Measurements from ENCODE around the gene NUAK1. TPM values are rescaled to one million over a fixed set of nuclear protein-coding genes. Genes with fewer than 3 reads are reported as not detected.
A peak's percentile ranks its signal among the peaks of the same experiment; 100 is the strongest.

Gene NUAK1
- total and polyA plus RNA-seq, 2 donors (not counting 1 experiment from before 2014, with no cell fraction given) = 5.1 to 20.7 TPM

- Histone ChIP-seq H3K4me1 (ENCODE audit: control insufficient read depth, extremely low read depth, insufficient read depth, low read length) (peaks cover 23% of the 10 kb centered on the region), H3K27me3 (ENCODE audit: control insufficient read depth, insufficient read depth, low read length) (no peaks in the 10 kb centered on the region), H3K9ac (ENCODE audit: insufficient read depth, low read length) (no peak overlapping the region), H3K27ac (ENCODE audit: insufficient read depth, low read length) (no peak overlapping the region), H3K4me3 (replicated peaks in 1 of 4; ENCODE audit: control extremely low read depth in 1 of 4, insufficient read depth in 1 of 4, low read depth in 3 of 4, low read length in 4 of 4) (no peak overlapping the region), H3K36me3 (ENCODE audit: control insufficient read depth, insufficient read depth, low read length) (no peaks in the 10 kb centered on the region), H3K4me2 (ENCODE audit: extremely low read depth, insufficient read depth, low read length) (peak overlapping the region; percentile 15), H2AFZ (ENCODE audit: low read length) (no peak overlapping the region), H4K20me1 (ENCODE audit: control insufficient read depth, extremely low read depth, insufficient read depth, low read length) (no peaks in the 10 kb centered on the region), H3K79me2 (ENCODE audit: control insufficient read depth, insufficient read depth, low read length) (no peaks in the 10 kb centered on the region), H3K9me3 (ENCODE audit: control insufficient read depth, insufficient read depth, low read depth, low read length) (no peaks in the 10 kb centered on the region)
- no peak for TF ChIP-seq EZH2 (IDR thresholded peaks at IDR 0.05; ENCODE audit: low read length, missing control alignments)
- no peak for TF ChIP-seq CTCF (conservative IDR thresholded peaks at IDR 0.05 in 1 of 2, IDR thresholded peaks at IDR 0.05 in 1 of 2; ENCODE audit: low read depth in 1 of 2, low read length in 2 of 2)
- DNase-seq (ENCODE audit: low read depth in 2 of 2) = no peak
Observed at GRCh38 chr12:106088811-106089485, 49.8 kb downstream of the NUAK1 start.

- no peaks in the 10 kb centered on the region for H3K36me3 ChIP-seq (ENCODE audit: control insufficient read depth, insufficient read depth, low read length)
- no peak for TF ChIP-seq EZH2 (IDR thresholded peaks at IDR 0.05; ENCODE audit: low read length, missing control alignments)
- no peak for TF ChIP-seq CTCF (conservative IDR thresholded peaks at IDR 0.05 in 1 of 2, IDR thresholded peaks at IDR 0.05 in 1 of 2; ENCODE audit: low read depth in 1 of 2, low read length in 2 of 2)
Observed at GRCh38 chr12:106088246-106088808, 50.4 kb downstream of the NUAK1 start.

GRCh38 chr12:106086696-106087095, 52.1 kb downstream of the NUAK1 start:
- H3K27me3 ChIP-seq (ENCODE audit: control insufficient read depth, insufficient read depth, low read length) = no peaks in the 10 kb centered on the region
- H3K79me2 ChIP-seq (ENCODE audit: control insufficient read depth, insufficient read depth, low read length) = no peaks in the 10 kb centered on the region
- H3K36me3 ChIP-seq (ENCODE audit: control insufficient read depth, insufficient read depth, low read length) = no peaks in the 10 kb centered on the region
- no peak overlapping the region for H3K4me2 ChIP-seq (ENCODE audit: extremely low read depth, insufficient read depth, low read length)
- H4K20me1 ChIP-seq (ENCODE audit: control insufficient read depth, extremely low read depth, insufficient read depth, low read length) = no peaks in the 10 kb centered on the region
- no peak overlapping the region for H3K4me3 ChIP-seq (replicated peaks in 1 of 4; ENCODE audit: control extremely low read depth in 1 of 4, insufficient read depth in 1 of 4, low read depth in 3 of 4, low read length in 4 of 4)
- DNase-seq (ENCODE audit: low read depth in 2 of 2) = no peak
- H3K4me1 ChIP-seq (ENCODE audit: control insufficient read depth, extremely low read depth, insufficient read depth, low read length) = peaks cover 34% of the 10 kb centered on the region
- TF ChIP-seq CTCF (conservative IDR thresholded peaks at IDR 0.05 in 1 of 2, IDR thresholded peaks at IDR 0.05 in 1 of 2; ENCODE audit: low read depth in 1 of 2, low read length in 2 of 2) (no peak), EZH2 (IDR thresholded peaks at IDR 0.05; ENCODE audit: low read length, missing control alignments) (no peak)
- no peak overlapping the region for H3K9ac ChIP-seq (ENCODE audit: insufficient read depth, low read length)
- no peak overlapping the region for H3K27ac ChIP-seq (ENCODE audit: insufficient read depth, low read length)
- no peaks in the 10 kb centered on the region for H3K9me3 ChIP-seq (ENCODE audit: control insufficient read depth, insufficient read depth, low read depth, low read length)
- H2AFZ ChIP-seq (ENCODE audit: low read length) = no peak overlapping the region

More at GRCh38 chr12:106088246-106088808, 50.4 kb downstream of the NUAK1 start:
- Histone ChIP-seq H3K4me3 (replicated peaks in 1 of 4; ENCODE audit: control extremely low read depth in 1 of 4, insufficient read depth in 1 of 4, low read depth in 3 of 4, low read length in 4 of 4) (no peak overlapping the region), H3K79me2 (ENCODE audit: control insufficient read depth, insufficient read depth, low read length) (no peaks in the 10 kb centered on the region), H3K4me2 (ENCODE audit: extremely low read depth, insufficient read depth, low read length) (no peak overlapping the region), H3K27me3 (ENCODE audit: control insufficient read depth, insufficient read depth, low read length) (no peaks in the 10 kb centered on the region), H4K20me1 (ENCODE audit: control insufficient read depth, extremely low read depth, insufficient read depth, low read length) (no peaks in the 10 kb centered on the region), H3K4me1 (ENCODE audit: control insufficient read depth, extremely low read depth, insufficient read depth, low read length) (peaks cover 27% of the 10 kb centered on the region), H3K27ac (ENCODE audit: insufficient read depth, low read length) (no peak overlapping the region), H3K9ac (ENCODE audit: insufficient read depth, low read length) (no peak overlapping the region), H2AFZ (ENCODE audit: low read length) (no peak overlapping the region), H3K9me3 (ENCODE audit: control insufficient read depth, insufficient read depth, low read depth, low read length) (no peaks in the 10 kb centered on the region)
- DNase-seq (ENCODE audit: low read depth in 2 of 2) = no peak
